GM18867 (cell line): ENCODE data around the gene NFIC.

Source experiments
- ATAC-seq: cut with Tn5 transposase; IDR thresholded peaks from one replicate; pipeline ENCODE4 v1.9.1; 2021; ENCODE audit warnings: mild to moderate bottlenecking, moderate library complexity; ENCODE audit not compliant: unreplicated experiment

Gene NFIC

DNA sequence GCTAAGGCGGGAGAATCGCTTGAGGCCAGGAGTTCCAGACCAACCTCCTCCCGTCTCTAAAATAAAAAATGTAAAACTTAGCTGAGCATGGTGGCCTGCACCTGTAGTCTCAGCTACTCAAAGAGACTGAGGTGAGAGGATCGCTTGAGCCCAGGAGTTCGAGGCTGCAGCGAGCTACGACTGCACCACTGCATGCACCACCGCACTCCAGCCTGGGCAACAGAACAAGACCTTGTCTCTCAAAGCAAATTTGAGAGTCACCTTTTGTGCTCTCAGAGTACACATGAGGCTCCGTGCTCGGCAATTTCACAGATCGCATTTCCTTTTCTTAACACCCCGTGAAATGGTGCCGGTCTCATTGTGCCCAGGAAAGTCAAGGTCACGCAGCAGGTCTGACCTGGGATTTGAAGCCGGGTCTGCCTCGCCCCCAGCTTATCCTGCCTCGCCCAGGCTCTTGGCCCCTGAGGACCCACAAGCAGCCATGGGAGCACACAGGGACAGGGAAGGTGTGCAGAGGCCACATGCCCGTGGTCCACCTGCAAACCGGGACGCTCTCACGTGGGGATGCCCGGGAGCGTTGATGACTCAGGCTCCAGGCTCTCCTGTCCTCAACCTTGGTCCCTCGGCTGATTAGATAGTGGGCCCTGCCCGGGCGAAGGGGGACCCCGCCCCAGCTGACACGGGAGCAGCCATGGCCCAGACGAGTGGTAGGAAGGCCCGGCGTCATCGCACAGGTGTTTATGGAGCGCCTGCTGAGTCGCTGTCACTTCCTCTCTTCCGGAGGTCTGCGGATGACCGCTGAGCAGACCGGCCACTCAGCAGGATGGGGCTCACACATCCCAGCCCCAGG is 115.1 kb downstream of the NFIC start:
- no peak for ATAC-seq

DNA sequence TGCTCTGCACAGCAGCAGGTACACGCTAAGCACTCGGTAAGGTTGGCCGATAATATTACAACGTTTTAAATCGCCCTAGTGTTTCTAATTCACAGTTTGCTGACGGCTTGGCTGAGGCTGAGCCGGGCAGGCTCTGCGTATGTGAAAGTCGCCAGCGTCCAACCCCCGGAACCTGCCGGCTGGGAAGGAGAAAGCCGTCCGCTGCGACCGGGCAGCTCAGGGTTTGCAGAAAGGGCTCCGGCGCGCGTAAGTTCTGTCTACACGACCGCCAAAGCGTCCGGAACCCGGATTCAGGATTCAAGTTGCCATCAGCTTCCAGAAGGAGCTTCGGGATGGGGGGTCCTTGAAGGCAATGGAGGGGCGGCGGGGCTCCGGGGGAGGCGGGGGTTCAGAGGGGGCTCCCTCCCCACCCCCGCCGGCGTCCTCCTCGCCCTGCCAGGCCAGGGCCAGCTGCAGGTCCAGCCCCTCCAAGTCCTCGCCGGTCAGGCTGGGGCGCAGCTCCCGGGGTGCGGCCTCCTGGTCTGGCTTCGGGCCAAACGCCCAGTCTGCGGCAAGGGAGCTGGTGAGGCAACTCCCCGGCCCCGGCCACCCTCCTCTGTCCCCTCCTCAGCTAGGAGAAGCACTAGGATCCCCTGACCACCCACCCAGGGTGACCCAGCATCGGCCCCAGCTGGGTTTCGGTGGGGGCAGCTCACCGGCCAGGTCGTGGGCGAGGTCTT is 116.3 kb downstream of the NFIC start:
- no peak for ATAC-seq

DNA sequence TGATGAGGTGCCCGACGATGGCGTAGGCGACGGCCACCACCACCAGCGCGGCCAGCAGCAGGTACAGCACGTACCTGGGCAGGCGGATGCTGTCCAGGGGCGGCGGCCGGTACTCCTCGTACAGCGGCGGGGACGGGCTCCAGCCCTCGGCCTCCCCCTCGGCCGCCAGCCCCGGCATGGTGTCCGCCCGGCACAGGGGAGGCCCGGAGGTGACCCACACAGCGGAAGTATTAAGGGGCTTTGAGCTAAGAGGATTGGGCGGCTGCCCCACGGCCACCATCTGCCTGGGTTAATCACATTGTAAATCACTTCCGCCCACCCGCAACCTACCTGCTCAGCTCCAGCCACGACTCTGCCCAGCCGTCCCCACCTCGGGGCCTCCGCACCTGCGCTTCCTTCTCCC is 116.8 kb downstream of the NFIC start, which contains the start of gene SMIM44:
SMIM44 (minus strand) TSS at position 216 of the 403 bp plus-strand sequence; CDS start at position 178, 38 bp downstream.
- ATAC-seq = no peak

DNA sequence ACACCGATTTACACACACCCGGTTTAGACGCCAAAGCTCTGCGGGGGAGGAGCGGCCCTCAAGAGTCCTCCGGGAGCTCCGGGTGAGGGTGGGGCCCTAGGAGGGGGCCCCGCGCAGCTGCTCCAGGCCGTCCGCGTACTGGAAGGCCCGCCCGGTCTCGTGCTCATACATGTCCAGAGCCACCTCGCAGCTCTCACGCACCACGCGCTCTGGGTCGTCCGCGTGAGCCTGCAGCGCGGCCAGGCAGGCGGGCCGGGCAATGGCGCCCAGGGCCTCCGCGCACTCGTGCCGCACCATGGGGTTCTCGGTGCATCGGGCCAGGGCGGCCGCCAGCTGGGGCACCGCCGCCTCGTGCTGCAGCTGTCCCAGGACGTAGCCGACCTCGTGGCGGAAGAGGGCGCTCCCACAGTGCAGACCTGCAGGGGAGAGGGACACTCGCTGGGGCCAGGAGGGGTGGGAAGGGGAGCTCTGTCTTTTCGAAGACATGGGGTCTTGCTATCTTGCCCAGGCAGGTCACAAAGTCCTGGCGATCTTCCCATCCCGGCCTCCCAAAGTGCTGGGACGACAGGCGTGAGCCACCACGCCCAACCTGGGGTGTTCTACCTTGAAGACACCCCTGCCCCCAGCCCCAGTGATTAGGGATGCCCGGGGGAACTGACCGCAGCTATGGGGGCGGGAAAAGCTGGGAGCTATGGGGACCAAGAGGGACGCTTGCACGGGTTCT is 125.2 kb downstream of the NFIC start:
- no peak for ATAC-seq

DNA sequence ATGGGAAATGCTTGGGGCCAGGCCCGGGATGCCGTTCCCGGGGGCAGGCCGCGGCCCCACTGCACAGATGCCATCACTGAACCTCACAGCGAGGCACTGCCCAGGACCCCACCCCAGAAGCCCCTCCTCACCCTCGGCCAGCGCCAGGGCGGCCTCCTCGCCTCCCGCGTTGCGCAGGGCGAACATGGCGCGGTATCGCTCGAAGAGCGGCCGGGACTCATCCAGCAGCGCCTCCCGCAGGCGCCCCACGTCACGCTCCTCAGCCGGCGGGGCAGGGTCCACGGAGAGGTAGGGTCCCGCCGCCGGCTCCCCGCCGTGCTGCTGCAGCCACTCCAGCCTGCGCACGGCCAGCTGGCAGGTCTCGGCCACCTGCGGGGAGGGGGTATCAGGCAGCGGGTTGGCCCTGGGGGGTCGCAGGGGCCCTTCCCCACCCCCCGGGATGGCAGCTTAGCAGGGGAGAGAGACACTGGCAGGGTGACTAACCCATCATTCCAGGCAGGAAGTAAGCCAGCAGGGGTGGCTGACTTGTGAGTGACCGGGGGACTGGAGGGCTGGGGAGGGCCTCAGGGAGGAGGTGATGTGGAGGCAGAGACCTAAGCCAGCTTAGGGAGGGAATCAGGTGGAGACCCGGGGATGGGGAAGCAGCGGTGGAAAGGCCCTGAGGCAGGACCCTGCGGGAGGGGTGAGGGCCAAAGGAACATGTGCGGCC is 125.9 kb downstream of the NFIC start:
- no peak for ATAC-seq

DNA sequence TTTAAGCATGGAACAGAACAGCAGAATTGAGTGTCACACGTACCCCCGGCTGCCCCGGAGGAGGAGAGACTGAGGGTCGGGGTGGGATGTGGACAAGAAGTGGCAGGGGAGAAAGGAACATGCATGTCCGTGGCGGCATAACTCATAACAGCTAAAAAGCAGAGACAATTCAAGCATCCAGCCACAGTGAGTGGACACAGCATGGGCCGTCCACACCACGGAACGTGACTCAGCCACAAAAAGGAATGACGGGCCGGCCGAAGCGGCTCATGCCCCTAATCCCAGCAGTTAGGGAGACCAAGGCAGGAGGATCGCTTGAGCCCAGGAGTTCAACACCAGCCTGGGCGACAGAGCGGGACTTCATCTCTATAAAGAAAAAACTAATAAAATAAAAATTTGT is 126.5 kb downstream of the NFIC start:
- no peak for ATAC-seq

DNA sequence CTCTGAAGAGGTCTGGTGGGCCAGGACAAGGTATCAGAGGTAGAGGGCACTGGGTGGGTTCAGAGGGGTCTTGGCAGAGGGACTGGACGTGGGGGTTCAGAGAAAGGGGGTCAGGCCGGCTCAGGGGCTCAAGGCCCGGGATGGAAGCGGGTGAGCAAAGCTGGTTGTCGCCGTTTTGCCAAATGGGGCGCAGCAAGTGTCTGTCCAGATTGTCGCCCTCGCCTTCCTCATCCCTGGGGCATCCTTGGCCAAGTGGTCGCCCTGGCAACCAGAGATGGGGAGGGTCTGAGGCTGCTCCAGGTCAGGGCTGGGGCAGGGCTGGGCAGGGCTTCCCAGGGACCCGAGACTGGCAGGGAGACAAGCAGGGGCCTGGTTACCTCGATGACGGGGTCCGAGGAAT is 127.3 kb downstream of the NFIC start:
- ATAC-seq = no peak

DNA sequence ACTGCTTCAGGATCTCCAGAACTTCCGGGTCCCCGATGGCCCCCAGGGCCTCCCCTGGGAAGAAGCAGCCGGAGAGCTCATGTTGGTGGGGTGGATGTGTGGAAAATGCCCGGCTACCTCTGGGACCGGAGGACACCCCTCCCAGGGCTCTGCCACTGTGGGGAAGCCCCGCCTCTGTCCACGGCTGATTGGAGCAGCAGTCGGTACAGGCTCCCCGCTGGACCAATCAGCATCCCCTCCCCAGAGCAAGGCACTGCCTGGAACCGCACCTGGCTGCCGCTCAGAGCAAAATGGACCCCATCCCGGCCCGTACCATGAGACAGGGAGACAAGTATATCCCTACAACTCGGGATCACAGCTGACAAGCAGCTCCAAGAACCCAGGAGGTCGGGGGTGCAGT is 127.7 kb downstream of the NFIC start:
- ATAC-seq = no peak

DNA sequence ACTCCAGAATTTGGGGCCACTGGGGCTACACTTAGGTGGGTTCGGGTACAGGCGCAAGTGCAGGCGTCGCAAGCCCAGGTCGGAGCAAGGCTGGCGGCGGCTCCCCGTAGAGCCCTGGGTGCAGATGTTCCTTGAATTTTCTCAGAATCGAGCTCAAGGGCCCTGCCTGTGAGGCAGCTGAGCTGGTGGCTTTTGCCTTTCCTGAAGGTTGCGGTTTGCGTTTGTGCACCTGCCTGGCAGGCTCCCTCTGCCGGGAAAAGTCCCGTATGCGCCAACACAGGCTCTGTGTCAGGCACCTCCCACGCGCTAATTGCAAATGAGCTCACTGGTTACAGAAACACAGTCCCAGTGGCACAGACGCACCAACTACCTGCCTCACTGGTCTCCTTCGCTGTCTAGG is 128.2 kb downstream of the NFIC start:
- no peak for ATAC-seq

DNA sequence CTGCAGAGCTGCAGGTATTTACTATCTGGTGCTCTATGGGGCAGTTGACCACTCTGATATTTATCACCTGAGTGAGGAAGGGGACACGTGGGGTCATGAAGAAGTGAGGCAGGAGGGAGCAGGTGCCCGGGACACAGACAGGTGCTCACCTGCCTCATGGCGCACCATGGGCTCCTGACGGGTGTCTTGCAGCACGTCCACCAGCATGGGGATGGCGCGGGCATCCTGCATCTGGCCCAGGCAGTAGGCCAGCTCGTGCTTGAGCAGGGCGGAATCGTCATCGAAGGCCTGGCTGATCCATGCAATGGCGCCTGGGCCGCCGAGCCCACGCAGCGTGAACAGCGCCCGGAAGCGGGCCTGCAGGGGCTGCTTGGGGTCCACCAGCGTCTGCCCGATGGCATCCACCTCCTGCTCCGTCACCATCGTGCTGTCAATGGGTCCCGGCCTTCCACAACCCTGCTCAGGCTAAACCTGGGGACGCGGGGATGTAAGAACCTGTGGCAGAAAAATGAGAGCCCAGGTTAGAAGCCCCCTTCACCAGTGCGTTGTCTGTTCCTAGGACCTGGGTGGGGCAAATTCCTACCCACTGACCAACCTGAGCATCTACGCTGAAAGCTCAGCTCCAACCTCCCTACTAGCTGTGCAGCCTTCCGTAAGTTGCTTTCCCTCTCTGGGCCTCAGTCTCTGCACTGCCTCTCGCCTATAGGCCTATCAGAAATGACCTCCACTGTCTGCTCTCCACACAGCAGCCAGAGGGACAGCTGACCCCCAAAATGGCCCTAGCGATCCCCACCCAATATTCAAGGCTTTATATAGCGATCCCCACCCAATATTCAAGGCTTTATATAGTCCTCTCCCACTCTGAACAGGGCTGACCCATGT is 130.2 kb downstream of the NFIC start:
- ATAC-seq = no peak

DNA sequence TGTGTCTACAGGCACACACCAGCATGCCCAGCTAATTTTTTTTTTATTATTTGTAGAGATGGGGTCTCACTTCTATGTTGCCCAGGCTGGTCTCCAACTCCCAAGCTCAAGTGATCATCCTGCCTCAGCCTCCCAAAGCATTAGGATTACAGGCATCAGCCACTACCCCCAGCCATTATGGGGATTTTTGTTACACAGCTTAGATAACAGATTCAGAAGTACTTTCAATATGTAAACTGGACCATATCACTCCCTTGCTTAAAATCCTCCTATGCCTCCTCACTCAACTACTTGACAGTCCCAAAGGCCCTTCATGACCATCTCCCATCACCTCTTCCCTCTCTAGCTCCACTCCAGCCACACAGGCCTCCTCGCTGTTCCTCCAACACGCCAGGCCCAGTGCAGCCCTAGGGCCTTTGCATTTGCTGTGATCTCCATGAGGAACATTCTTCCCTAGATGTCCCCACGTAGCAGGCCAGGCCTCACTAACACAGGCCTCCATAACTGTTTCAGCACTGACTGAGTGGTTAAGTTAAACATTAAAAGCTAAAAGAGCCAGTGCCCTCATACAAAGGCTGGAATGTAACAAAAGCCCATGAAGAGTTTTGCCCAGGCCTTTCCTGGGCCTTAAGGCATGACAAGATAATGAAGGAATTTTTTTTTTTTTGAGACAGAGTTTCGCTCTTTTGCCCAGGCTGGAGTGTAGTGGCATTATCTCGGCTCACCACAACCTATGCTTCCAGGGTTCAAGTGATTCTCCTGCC is 131.6 kb downstream of the NFIC start:
- ATAC-seq = no peak

DNA sequence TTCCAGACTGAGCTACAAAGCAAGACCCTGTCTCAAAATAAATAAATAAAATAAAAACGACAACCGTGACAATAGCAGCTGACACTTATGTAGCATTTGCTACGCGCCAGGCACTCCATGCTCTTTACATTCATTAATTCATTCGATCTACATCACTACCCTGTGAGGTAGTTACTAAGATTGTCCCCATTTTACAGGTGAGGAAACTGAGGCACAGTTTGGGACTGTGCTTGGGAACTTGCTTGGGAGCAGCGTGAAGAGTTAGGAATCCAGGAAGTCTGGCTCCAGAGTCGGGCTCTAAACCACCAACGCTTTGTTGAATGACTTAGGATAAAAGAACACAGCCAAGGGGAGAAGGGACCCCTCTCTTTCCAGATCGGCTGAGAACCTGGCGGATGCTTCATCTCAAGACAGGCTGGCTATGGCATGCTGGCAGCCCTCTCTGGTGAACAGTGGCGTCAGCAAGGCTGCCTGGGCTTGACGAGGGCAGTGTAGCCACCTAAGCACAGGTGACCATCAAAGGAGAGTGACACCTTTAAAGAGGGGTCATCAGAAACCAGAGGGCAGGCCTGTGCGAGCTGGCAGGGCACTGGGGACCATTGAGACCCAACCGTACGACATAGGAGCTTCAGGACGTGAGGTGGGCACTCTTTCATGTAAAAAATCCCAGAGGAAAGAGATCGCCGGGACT is 133.5 kb downstream of the NFIC start:
- peak; percentile 8 for ATAC-seq

DNA sequence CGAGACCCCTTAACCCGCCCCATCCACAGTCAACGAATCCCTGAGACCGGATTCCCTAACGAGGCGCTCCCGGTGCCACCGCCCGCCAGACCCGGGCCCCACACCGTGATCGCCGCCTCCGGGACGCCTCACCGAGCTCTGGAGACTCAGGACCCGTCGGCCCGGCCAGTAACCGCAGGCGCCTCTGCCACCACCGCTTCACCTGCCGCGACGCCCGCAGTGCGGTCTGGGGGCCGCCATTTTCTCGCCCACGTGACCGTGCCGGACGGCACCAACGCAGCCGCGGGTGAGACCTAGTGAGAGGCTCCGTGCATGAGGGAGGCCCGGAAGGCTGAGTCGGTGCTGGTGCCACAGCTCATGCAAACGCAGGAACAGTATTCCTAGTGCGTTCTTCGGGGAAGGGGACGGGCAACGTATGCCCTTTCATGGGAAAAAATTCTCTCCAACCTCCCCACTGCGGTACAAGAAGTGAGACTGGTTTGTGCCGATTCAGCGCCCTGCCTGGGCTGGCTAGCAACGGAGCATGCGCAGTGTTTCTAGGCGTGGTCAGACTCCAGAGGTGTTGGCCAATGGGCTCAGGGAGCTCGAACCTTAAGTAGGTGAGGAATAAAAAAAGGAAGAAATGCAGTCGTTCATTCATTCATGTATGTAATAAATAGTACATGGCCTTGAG is 134.2 kb downstream of the NFIC start, which contains the start of gene DOHH:
DOHH (minus strand) TSS at position 246 of the 673 bp plus-strand sequence. CDS start 3,860 bp downstream, outside the sequence.
- peak; percentile 79 for ATAC-seq

DNA sequence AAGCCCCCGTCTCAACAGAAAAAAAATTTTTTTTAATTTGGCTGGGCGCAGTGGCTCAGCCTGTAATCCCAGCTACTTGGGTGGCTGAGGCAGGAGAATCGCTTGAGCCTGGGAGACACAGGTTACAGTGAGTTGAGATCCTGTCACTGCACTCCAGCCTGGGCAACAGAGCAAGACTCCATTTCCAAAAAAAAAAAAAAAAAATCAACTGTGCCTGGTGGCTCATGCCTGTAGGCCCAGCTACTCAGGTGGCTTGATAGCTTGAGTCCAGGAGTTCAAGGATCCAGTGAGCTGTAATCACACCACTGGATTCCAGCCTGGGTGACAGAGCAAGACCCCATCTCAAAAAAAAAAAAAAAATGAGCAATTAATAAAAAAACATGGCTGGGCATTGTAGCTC is 135.4 kb downstream of the NFIC start:
- ATAC-seq = no peak

DNA sequence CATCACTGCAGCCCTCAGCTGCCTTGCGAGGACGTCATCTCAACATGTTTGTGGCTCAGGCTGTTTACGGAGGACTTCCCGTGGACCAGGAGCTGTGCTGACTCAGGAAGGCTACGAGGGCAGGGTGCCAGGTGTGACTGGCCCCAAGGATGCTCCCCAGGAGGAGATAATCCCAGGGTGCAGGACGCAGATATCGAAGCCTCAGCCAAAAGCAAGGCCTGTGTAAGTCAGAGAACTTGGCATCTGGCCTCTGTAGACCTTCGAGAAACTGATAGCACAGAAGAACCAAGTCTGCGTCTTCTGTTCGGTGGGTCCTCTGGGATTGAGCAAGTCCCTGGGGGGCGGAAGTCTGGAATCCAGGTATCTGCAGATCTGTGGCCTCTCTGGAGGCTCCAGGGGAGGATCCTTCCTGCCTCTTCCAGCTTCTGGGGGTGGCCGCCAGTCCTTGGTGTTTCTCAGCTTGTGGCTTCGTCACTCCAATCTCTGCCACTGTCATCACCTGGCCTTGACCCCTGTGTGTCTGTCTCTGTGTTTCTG is 136.7 kb downstream of the NFIC start:
- no peak for ATAC-seq

DNA sequence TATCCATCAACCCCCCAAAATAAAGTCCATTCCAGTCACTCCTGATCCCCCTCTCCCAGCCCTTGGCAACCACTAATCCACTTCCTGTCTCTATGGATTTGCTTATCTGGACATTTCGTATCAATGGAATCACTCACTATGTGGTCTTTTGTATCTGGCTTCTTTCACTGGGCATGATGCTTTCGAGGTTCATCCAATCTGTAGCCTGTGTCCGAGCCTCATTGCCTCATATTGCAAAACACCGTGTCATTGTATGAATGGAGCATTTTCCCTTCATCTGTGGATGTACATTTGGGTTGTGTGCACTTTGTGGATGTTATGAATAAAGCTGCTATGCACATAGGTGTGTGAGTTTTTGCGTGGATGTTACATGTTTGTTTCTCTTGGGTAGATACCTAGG is 138.4 kb downstream of the NFIC start:
- ATAC-seq = no peak

DNA sequence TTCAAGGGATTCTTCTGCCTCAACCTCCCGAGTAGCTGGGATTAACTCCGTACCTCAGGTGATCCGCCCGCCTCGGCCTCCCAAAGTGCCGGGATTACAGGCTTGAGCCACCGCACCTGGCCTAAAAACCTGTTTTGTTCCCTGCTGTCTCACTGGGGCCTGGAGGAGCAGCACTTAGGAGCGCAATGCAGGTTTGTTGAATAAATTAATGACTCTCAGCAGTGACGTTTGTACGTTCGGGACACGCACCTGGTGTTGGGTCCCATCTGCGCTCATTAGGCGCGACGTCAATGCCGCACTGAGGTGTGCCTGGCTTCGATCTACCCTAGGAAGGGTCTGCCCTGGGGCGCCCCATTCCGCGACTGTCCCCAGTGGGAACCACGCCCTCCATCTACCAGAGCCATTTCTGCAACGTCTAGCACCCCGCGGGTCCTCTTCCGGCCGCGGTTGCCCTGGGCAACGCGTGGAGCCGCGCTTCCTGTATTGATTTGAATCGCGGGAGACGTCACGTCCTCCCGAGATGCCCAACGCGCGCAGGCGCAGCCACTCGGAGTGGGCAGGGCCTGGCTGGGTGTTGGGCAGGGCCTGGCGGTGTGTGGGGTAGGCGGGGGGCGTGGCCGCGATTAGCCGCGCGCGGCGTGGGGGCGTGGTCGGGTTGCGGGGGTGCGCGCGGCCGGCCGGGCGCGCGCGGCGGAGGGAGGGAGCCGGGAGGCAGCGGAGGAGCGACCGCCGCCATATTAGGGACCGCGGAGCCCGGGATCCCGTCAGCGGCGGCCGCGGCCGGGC is 139.4 kb downstream of the NFIC start, which contains the start of gene FZR1:
FZR1 (plus strand) TSS at position 714 of the 786 bp plus-strand sequence. CDS start 16,679 bp downstream, outside the sequence.
- peak; percentile 85 for ATAC-seq
